Left ventricle myocardium superior (tissue), 1 donor: ENCODE results near the gene FBXL16. TPM values are rescaled to one million over a fixed set of nuclear protein-coding genes. Genes with fewer than 3 reads are reported as not detected.

ENCODE experiments used
- ATAC-seq: fragments of 200-7000 bp; cut with Tn5 transposase; one replicate; pipeline ENCODE4 v1.9.1; 2020; ENCODE audit warnings: mild to moderate bottlenecking, moderate library complexity
- DNase-seq: peaks from one replicate; pipeline ENCODE4 v3.0.0-alpha.2; 2020
- intact Hi-C: fragments of 100-400 bp; cut with micrococcal nuclease; formaldehyde crosslinking; loops from one replicate; pipeline ENCODE4 v1.11.0; 2022
- total RNA-seq: library from RNA; stranded (reverse); fragmentation: NEBNext Ultra II Directional; extraction: Animal tissue kit (Norgen Biotek cat#: 25700); gene quantifications from one replicate; pipeline ENCODE4 v1.2.1, GENCODE V29; 2021
- donor health status: DM: no; HTN: yes; CAD: no; lungs with severe emphysema.

FBXL16 gene
- total RNA-seq, 1 donor from 2014 or later = 0.99 TPM

GRCh38 chr16:681746-682427 is 23.7 kb downstream of the FBXL16 start:
- intact Hi-C loops = no loop called here

GRCh38 chr16:680967-681745 is 24.4 kb downstream of the FBXL16 start:
- DNase-seq (peak; percentile 67), ATAC-seq (no peak)
- intact Hi-C loops = no loop called here

More at GRCh38 chr16:681746-682427, 23.7 kb downstream of the FBXL16 start:
- DNase-seq (peak; percentile 62), ATAC-seq (no peak)

GRCh38 chr16:680625-680945 is 25.0 kb downstream of the FBXL16 start:
- intact Hi-C loops = no loop called here
- DNase-seq (no peak), ATAC-seq (no peak)

- intact Hi-C loops = no loop called here
- peak; percentile 73 for ATAC-seq
These were observed 25.6 kb downstream of the FBXL16 start, which contains the start of gene STUB1 for GRCh38 chr16:679814-680624. TSS of gene STUB1 (plus strand) at chr16:680410. CDS start at chr16:680526, 116 bp downstream.

GRCh38 chr16:678858-679813 is 26.5 kb downstream of the FBXL16 start:
- intact Hi-C loops = no loop called here
- peak; percentile 86 for DNase-seq

More at GRCh38 chr16:679814-680624, 25.6 kb downstream of the FBXL16 start, which contains the start of gene STUB1:
- DNase-seq = peak; percentile 93

DNA sequence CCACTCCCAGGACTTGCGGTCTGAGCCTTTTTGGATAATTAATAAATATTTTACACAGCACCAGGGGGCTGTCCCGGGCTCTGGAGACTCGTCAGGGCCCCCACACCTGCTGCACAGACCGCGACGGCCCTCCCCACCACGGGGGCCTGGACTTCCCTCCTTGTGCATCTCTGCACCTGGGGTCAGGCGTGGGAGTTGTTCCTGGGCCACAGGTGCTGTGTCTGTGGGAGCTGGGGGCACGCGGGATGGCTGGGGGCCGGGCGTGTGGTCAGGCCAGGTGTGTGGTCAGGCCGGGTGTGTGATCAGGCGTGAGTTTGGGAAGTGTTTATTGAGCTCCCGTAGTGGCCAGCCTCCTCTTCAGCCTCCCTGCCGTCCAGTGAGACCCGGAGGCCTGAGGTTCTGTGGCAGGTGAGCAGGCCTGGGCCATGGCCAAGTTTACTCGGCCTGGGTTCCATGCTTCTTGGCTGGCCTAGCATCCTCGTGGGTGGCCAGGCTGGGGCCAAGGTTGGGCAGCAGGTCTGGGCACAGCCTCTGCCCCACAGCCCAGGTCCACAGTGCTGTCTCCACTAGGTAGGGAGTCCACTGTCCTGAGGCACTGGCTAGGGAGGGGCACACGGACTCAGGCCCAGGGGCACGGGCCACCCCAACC is 27.3 kb downstream of the FBXL16 start:
- DNase-seq (no peak), ATAC-seq (no peak)
- intact Hi-C loops = no loop called here

More at GRCh38 chr16:678858-679813, 26.5 kb downstream of the FBXL16 start:
- peak; percentile 50 for ATAC-seq

- intact Hi-C loops = no loop called here
- ATAC-seq (no peak), DNase-seq (no peak)
These were observed 28.0 kb downstream of the FBXL16 start for GRCh38 chr16:677316-678190.

DNA sequence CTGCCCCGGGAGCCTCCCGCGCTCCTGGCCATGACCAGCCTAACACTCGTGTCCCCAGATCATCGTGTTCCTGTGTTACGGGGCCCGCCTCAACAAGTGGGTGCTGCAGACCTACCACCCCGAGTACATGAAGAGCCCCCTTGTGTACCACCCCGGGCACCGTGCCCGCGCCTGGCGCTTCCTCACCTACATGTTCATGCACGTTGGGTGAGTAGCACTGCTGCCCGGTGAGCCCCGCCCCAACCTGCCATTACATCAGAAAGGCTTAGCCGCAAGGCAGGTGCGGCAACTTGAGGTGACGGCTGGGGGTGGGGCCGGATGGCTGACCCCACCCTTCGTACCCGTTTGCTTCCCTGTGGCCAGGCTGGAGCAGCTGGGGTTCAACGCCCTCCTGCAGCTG is 28.7 kb downstream of the FBXL16 start:
- DNase-seq = no peak
- intact Hi-C loops = no loop called here
- ATAC-seq = no peak

GRCh38 chr16:676565-676902 is 29.1 kb downstream of the FBXL16 start:
- no peak for ATAC-seq
- intact Hi-C loops = no loop called here
- no peak for DNase-seq

GRCh38 chr16:675884-676564 is 29.6 kb downstream of the FBXL16 start:
- intact Hi-C loops = no loop called here
- DNase-seq = no peak
- no peak for ATAC-seq

- ATAC-seq = no peak
- peak; percentile 69 for DNase-seq
- intact Hi-C loops = no loop called here
These were observed 30.4 kb downstream of the FBXL16 start, which contains the start of gene RHBDL1 for GRCh38 chr16:674968-675883. TSS of gene RHBDL1 (plus strand) at chr16:675671. CDS start at chr16:675791, 120 bp downstream.

DNA sequence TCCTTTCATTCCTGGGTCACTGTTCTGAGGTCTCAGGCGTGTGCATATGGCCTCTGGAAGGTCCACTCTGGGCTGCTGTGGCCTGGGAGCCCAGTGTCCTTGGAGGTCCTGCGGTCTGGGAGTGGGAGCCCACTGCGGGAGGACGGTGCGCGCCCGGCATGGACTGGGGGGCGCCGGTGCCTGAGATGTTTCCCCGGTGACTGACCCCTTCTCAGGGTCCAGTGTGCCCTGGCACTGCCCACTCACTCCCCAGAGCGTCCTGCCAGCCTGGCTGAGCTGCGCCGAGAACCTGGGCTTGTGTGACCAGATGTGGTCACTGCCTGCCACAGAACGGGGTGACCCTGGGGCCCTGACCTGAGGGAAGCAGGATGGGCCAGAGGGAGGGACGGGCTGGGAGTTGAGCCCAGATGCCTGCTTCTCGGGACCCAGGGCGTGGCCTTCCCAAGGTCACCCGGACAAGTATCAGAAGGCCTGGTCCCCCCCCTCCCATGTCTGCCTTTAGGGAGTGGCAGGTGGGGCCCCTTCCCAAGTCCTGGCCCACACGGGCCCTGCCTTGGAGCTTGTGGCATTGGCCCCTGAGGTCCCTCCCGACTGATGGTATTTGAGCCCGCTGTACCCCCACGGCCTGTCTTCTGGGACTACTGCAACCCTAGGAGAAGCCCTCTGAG is 31.3 kb downstream of the FBXL16 start:
- ATAC-seq (peak; percentile 16), DNase-seq (no peak)
- intact Hi-C loops = no loop called here

DNA sequence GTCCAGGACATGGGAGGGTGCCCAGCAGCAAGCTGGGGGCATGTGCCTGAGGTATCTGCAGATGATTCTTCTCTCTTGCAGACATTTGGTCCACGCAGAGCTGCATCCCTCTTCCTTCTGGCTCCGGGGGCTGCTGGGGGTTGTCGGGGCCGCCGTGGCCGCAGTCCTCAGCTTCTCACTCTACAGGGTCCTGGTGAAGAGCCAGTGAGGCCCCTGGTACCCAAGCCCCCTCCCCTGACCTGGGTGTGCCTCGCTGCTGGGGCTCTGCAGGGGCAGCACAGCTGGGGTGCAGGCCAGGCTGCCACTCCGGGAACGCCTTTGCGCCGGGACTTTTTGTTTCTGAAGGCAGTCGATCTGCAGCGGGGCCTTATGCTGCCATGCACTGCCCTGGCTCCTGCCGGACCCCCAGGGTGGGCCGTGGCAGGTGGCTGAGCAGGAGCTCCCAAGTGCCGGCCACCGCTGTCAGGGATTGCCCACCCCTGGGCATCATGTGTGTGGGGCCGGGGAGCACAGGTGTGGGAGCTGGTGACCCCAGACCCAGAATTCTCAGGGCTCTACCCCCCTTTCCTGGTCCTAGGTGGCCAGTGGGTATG is 32.1 kb downstream of the FBXL16 start:
- no peak for ATAC-seq
- intact Hi-C loops = no loop called here
- no peak for DNase-seq

GRCh38 chr16:672851-673250 is 32.8 kb downstream of the FBXL16 start:
- no peak for DNase-seq
- intact Hi-C loops = no loop called here
- ATAC-seq = no peak

- intact Hi-C loops = no loop called here
- no peak for DNase-seq
These were observed 33.2 kb downstream of the FBXL16 start for GRCh38 chr16:672371-672770.

More at GRCh38 chr16:672371-672770, 33.2 kb downstream of the FBXL16 start:
- ATAC-seq = no peak
